Stimulated activated CD4-positive, alpha-beta T cell treated with anti-CD3 and anti-CD28 coated beads, Interleukin-4, amount 100 ng/mL, for 1 hour (primary cell): ENCODE measurements around the gene WDR87.
"Not testable (repeated sequence)": the region's sequence is repeated elsewhere in the genome, so short reads cannot be mapped to it uniquely, and the experiment has no call there.

Source experiments
- DNase-seq: peaks from one replicate; pipeline ENCODE4 v3.0.0-alpha.2; 2020

Gene WDR87

DNA sequence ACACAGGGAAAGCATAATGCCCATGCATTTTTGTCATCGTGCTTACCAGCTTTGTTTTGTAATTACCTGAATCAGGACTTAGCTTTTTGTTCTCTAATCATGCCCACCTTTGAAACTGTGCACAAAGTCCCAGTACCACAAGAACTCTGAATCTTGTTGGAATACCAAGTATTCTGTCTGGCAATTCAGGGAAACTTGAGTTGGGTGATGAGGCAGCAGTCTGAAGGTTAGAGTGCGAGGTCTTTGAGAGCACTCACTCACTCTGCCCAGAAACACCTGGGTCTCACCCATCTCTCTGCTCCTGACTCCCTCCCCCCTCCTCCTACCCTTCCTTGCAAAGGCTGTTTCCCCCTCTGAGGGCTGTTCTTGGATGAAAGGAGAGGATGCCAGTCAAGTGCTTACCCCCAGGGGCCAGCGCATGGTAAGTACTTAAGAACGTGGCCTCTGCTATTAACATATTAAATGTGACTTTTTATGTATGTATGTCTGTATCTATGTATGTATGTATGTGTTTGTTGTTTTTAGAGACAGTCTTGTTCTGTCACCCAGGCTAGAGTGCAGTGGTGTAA, 23.0 kb upstream of the WDR87 start:
- DNase-seq, result no peak

DNA sequence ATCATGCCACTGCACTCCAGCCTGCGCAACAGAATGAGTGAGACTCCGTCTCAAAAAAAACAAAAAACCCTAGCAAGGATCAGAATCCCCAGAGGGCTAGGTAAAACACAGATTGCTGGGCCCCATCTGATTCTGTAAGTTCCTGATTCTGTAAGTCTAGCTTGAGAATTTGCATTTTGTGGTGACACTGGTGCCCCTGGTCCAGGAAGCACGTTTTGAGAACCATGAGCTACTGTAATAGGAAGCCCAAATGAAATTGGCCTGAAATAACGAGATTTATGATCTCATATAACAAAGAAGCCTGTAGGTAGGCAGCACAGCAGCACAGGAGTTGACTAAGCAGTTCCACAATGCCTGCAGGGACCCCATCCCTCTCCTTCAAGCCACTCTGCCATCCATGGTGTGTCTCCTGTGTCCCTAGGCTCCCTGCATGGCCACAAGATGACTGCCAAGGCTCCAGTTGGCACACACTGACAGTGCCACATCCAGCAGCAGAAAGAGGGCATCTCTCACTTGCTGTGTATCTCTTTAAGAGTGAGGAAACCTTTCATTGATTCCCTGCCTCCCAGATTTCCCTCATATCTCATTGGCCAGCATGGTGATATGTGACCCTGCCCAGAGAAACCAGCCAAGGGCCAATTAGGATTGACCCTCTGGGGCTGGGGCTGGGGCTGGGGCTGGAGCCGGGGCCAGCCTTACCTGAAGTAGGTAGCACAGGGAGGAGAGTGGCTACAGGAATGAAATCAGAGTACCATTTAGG, 22.3 kb upstream of the WDR87 start:
- no peak for DNase-seq

DNA sequence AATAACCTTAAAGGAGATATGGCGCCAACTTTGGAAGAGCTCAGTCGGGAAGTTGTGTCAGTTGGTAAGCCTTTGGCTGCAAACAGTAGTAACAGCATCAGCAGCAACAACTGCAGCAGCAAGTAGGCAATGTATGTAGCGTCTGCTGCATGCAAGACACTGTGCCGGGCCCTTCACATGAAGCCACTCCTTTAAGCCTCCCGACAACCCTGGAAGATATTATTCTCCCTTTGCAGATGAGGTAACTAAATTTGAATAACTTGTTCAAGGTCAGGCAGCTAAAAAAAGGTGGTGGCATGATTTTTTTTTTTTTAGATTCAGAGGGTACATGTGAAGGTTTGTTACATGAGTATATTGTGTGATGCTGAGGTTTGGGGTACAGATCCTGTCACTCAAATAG, 20.3 kb upstream of the WDR87 start:
- DNase-seq, result no peak

DNA sequence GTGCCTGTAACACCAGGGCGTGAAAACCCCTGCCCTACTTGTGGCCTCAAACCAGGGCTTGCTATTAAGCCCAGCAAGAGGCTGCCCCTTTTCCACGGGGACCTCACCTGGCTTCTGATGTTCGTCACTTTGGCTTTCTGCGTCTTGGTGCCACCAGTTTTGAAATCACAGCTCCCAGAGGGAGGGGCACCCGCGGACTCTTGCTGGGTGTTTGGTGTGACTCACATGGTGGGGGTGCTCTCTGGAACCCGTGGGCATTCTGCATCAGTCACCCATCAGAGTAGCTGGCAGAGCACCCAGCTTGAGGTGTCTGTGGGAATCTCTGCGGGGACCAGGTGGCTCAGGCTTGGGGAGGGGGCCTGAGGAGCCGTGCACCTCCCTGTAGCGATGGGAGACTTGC, 19.9 kb upstream of the WDR87 start:
- DNase-seq, result no peak

DNA sequence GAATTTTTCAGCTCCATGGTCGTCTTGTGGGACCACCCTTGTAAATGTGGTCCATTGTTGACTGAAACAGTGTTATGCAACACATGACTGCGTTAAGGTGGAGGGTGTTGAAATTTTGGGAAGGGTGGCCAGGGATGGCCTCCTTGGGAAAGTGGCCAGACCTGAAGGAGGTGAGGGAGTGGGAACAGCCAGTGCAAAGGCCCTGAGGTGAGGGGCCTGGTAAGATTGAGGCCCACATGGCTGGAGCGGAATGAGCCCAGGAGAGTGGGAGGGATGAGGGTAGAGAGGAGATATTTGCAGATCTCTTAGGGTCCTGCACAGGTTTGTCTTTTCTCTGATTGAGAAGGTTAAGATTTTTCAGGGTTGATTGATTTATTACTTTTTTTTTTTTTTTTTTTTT, 18.8 kb upstream of the WDR87 start:
- DNase-seq, result no peak

DNA sequence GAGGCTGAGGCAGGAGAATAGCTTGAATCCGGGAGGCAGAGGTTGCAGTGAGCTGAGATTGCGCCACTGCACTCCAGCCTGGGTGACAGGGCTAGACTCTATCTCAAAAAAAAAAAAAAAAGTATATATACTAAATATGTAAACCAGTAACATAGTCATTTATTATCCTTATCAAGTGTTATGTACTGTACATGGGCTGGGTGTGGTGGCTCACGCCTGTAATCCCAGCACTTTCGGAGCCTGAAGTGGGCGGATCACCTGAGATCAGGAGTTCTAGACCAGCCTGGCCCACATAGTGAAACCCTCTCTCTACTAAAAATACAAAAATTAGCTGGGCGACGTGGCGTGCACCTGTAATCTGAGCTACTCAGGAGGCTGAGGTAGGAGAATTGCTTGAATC, 18.2 kb upstream of the WDR87 start:
- DNase-seq, result not testable (repeated sequence)

DNA sequence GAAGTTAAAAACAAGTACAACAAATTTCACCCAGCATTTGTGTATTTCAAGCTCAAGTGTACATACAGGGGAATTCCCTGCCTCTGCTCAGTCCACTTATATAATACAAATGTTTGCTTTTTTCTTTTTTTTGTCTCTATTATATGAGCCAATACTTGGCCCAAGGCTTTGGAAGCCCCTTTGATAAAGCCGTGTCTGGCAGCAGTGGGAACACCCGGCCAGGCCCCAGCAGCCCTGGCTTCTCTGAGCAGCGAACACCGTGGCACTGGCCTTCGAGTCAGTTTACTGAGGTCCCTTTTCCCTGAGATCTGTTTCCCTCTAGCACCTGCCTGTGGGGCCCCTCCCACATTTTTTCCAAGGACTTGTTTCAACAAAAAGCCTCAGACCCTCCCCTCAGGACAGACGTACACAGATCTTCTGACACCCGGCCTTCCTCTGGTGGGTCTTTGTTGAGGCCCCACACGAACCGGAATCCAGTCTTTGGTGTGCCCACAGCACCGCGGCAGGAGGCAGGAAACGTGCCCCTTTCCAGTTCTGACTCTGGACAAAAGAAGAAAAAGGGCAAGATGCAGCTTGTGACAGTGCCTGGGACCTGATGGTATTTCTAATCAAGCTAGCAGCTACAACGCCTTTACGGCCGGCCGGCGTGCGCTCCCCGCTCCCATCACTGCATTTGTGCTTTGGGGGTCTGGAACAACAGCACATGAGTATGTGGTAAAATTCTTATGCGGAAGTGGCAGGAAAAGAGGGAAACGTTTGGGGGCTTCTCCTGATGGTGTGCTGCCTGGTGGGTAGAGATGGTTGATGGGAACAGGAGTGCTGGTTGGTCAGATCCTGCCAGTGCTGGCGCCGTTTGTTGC, 14.4 kb upstream of the WDR87 start:
- DNase-seq, result no peak

DNA sequence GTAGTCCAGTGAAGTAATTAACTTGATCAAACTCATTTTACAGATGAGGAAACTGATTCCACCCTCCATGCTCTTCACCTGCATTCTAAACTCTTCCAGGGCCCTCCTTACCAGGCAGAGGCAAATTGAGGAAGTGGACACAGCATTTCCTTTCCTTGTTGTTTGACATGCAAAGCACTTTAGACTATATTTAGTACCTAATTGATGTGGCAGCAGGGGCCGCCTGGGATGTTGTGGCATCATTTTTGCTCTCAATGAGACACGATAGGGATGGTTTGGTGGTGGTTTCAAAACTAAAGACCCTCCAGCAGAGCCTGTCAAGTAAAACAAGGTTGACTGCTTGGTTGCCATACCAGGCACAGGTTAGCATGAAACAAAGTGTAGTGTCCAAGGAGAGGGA, 8.5 kb upstream of the WDR87 start:
- no peak for DNase-seq

DNA sequence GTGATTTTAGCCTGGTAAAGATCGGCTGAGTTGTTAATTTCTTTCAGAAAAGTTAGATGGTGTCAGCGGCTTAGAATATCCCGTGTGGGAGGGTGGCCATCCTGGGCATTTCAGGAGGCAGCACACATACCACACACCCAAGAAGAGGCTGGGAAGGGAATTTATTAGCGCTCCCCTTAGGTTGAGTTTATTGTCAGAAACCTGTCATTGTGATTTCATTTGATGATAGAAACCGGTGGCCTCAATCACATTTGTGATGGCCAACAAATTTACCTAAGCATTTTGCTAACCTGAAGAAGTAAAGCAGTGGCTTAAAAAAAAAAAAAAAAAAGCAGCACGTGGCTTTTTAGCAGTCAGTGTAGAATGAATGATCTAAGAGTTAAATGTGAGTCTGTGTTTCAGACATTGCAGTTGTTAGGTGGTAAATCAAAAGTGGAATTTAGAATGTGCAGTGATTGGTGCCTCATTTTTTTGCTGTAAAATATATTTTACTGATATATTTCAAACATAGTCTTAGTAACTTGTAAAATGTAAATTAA, 3.3 kb upstream of the WDR87 start:
- no peak for DNase-seq

DNA sequence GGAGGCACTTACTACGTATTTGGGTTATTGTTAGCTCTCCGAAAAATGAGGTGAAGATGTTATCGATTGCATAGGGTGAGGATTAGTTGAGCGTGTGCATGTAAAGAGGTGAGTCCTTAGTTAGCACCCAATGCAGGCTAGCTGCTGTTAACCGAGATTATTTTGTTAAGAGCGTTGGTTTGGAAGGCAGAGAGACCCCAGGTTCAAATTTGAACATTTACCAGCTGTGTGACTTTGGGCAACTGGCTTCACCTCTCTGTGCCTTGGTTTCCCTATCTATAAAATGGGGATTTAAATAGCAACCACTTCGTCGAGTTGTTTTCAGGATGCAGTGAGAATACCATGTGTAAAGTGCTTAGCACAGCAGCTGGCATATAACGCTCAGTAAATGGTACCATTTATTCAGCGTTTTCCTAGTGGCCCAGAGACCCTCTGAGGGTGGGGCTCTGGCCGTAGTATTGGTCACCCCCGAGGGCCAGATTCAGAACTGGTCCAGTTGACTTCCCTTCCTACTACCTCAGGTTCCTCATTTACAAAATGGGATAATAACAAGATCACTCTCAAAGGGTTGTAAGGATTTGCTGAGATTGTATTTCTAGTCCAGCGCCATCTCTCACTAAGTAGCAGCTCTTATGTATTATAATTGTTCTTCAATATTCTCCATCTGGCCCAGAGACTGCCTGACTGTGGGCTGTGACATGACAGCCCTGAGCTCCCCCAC, 1.5 kb upstream of the WDR87 start:
- DNase-seq, result no peak

DNA sequence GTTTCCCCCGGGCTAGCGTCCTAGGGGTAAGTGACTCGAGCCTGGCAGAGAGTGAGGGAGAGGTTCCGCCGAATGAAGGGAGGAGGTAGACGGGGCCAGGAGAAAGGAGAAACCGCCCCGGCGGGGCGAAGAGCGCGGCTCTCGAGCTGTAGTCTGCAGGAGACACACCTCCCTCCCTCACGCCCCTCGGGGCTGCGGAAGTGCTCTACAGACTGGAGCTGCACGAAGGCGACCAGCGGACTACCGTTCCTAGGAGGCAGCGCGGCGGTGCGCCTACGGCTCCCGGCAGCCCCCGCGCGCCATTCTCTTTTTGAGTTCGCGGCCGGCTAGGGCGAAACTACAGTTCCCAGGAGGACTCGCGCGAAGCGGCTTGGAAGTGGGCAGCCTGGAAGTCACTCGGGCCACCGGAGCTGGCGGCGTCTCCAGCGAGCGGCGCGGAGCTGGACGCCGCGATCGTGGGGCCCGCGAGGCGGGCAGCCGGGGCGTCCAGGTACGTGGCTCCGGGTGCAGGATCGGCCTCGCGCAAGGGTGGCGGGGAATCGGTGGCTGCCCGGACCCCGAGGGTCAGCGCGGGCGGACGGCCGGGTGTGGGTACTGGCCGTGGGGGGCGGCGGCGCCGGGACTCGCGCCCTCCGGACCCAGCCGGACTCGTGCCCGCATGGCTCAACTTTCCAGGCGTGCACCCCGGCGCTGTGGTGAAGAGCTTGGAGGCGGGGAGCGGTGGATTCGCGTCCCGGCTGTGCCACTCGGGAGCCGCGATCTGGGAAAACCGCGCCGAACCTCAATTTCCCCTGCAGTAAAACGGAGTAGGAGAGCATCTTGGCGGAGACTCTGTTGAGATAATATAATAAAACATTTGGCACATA, 708 bp upstream of the WDR87 start, which contains the start of gene SIPA1L3:
Gene SIPA1L3, plus strand, starts transcription at position 340 of the 866 bp plus-strand sequence. CDS start 174,358 bp downstream, outside the sequence.
- peak; percentile 92 for DNase-seq

DNA sequence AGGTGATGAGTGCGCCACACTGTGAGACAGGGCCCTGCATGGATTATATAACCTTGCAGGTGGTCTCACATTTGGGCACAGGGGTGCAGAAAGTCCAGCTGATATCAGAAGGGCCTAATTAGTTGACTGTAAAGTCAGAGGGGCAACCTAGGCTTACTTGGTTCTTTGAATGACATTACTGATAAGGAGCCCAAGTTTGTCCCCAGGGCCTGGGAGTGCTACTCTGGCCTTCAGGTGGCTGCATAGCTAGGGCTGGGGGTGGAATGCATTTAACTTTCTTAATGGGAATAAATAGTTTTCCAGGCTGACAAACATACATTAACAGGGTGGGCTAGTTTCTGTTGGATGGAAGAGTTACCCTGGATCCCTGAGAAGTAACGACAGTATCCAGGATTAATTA, 3.3 kb downstream of the WDR87 start:
- DNase-seq, result no peak

DNA sequence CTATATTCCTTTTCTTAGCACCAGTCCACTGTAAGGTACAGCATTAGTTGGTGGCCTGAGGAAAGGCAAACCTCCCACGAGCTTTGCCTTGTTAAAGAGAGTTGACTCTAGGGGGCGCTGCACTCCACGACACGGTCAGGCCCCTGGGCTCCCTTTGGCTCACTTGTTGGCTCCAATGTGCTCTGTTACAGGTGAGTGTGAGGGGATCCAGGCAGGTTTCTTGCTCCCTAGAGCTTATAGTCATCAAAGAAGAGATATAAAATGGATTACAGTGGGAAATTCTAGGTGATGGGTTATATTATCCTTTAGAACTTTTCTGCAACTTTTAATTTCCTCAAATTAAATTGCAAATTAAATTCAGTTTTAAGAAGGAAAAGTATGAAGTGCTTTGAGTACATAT, 3.7 kb downstream of the WDR87 start:
- DNase-seq, result peak; percentile 80

DNA sequence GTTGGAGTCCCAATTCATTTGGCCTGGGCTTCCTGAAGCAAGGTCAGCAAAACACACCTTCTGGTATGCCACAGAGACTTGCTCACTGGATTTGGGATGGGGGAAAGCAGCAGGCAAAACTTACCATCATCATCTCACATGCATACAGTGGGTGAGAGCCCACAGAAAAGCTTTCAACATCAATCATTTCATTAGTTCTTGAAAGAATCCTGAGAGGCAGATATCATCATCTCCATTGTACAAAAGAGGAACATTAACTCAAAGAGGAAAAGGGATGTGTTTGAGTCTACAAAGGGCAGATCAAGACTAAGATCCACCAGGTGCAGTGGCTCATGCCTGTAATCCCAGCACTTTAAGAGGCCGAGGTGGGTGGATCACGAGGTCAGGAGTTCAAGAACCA, 6.4 kb downstream of the WDR87 start:
- no peak for DNase-seq

DNA sequence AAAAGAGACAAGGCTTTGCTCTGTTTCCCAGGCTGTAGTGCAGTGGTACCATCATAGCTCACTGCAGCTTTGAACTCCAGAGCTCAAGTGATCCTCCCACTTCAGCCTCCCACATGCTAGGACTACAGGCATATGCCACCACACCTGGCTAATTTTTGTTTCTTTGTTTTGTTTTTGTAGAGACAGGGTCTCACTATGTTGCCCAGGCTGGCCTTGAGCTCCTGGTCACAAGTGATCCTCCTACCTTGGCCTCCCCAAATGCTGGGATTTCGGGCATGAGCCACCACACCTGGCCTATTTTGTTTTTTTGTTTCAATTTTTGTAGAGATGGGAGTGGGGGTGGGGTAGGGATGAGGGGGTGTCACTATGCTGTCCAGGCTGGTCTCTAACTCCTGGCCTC, 6.9 kb downstream of the WDR87 start:
- no peak for DNase-seq

DNA sequence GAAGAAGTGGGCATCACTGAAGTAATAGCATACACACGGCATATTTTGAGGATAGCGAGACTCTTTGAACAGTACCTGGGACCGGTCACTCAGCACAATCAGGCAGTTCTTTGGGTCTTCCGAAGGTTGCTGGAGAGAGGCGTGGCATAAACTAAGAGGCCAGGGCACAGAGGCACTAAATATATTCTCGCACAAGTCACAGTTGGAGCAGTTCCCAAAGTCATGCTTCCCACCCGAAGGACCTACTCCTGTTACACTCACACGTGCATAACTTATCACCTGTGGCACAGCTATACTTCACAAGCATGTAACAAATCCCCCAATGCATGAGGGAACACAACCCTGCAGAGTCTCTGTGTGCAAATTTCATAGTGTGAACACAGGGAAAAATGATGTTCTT, 10.2 kb downstream of the WDR87 start:
- no peak for DNase-seq

DNA sequence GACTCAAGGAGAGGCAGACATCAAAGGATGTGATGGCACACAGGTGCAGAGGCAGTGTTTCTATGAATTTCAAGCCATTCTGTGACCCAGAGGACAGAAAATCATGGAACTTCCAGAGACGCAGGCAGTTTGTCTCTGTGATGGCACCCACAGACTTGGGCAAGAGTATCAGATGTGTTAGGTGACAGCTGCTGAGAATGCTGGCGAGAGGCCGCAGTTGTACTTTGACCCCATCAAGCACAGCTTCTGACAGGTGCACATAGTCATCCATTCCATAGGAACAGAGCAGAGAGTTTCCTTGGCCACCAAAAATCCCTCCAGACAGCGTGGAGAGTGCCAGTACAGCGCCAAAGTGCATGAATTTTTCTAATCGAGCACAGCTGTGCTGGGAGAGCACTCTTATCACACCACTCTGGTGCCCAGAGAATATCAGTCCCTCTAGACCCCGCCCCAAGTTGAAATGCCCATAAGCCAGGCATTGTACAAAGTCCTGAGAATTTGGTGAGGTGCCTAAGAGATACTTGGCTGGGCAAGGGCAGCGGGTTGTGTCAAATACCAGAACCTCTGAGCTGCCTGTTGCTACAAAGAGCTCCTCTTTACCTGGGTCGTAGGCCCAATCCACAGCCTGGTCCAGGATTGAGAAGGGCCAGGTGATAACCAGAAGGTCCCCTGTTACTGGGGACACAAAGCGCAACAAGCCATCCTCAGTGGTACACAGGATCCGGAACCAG, 12.4 kb downstream of the WDR87 start:
- DNase-seq, result no peak

DNA sequence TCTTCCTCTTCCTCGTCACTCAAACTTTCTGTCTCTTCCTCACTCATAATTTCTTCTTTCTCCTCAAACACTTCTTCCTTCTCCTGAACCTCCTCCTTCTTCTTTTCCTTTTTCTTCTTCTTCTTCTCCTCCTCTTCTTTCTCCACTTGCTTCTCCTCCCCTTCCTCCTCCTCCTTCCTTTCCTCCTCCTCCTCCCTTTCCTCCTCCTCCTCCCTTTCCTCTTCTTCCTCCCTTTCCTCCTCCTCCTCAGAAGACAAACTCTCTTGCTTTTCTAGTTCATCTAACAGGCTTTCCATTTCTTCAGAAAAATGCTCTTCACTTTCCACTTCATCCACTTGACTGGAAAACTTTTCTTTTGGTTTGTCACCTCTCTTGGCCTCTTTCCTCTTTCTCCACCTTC, 19.8 kb downstream of the WDR87 start:
- no peak for DNase-seq

DNA sequence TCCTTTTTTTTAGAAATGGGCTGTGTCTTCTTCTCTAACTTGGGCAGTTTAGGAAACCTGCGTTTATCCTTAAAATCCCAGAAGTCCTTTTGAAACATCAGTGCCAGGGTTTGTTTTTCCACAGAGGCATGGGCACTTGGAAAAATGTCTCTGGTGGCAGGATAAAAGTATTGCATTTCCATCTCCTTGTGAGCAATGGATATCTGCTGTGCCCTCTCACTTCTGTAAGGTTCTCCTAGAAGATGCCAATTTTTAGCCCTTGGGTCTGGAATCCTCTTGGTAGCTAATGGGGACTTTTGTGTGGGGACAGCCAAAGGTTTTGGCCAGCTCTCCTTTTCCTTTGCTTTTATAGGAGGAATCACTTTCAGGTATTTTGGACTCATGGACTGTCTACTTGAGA, 21.0 kb downstream of the WDR87 start:
- no peak for DNase-seq

DNA sequence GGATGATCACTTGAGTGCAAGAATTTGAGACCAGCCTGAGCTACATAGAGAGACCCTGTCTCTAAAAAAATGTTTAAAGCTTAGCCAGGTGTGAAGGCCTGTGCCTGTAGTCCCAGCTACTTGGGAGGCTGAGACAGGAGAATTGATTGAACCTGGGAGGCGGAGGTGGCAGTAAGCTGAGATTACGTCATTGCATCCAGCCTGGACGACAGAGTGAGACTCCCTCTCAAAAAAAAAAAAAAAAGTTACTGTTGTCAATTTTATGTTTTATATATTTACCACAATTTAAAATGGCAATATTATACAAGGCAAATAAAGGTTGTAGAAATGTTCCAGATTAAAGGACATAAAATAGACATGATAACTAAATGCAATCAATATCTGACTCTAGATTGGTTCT, 29.2 kb downstream of the WDR87 start:
- no peak for DNase-seq

DNA sequence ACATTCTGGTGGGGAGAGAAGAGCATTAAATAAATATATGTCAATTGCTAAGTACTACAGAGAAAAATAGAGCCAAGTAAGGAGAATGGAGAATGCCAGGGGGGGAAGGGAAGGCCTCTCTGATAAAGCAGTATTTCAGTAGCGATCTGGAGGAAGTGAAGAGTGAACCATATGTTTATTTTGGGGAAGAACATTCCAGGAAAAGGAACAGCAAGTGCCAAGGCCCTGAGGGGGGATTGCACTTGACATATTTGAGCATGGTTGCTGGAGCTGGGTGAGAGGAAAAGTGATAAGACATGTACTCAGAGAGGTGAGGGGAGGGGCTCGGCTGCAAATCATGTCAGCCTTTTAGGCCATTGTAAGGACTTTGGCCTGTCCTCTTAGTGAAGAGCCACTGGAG, 30.4 kb downstream of the WDR87 start:
- DNase-seq, result no peak
